RWPE1 (cell line): ENCODE data around the gene OGG1.

Experiments
- CTCF ChIA-PET: fragments of 350-600 bp; sonication (Branson Sonifier 250); formaldehyde crosslinking; extraction: SDS; loops from one replicate; lab custom pipeline; 2021; lab: Yijun Ruan, JAX
- POLR2A ChIA-PET: fragments of 400-600 bp; formaldehyde crosslinking; extraction: SDS; loops from one replicate; lab custom pipeline; 2020; ENCODE audit warnings: antibody characterized with exemption; ENCODE audit not compliant: low non-redundant PET; lab: Yijun Ruan, JAX
- DNase-seq: peaks from one replicate; pipeline ENCODE4 v3.0.0; 2012; ENCODE audit warnings: low spot score
- H3K27ac ChIP-seq: fragments of 450-650 bp; 2 replicates; pipeline ENCODE4 v1.5.1; 2017
- CTCF ChIP-seq: fragments of 450-650 bp; conservative IDR thresholded peaks from 2 replicates; pipeline ENCODE4 v1.5.1; 2017; ENCODE audit warnings: low read depth, mild to moderate bottlenecking

Gene OGG1

DNA sequence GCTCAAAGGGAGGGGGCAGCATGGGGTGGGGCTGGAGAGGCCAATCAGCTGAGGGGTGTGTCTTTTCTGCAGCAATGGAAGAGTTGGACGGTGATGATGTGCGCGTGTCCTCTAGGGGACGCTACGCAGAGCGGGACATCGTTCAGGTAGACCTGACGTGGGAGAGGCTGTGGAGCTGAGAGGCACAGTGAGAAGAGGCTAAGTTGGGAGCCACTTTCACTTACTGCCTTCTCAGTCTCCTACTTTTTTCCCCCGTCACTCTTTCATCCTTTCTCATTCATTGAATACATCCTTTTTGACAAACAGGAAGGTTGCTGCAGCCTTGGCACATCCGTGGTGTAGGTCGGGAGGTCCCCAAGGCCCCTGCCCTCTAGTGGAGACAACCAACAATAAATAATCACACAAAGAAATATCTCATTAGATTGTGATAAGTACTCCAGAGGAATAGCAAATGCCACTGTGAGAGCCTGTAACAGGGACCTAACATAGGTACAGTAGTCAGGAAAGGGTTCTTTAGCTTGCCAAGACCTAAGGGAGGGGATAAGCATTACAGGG, 22.6 kb upstream of the OGG1 start:
- DNase-seq, result no peak
- H3K27ac ChIP-seq, result no peak overlapping the region
- CTCF ChIA-PET, result interaction anchor here (0.7 kb wide), 1 partner anchor 248 kb away, joined by 3 read pairs; no protein-coding TSS in a partner anchor
- TF ChIP-seq CTCF, result peak; percentile 23; the same call in 1 of the 2 replicates
- POLR2A ChIA-PET, result no interaction called here

GRCh38 chr3:9727743-9728142, 22.0 kb upstream of the OGG1 start:
- no peak for TF ChIP-seq CTCF
- ChIA-PET POLR2A (no interaction called here), CTCF (interaction anchor here (0.9 kb wide), 1 partner anchor 12 kb away, joined by 3 read pairs; no protein-coding TSS in a partner anchor)
- DNase-seq, result no peak
- no peak overlapping the region for H3K27ac ChIP-seq

- CTCF ChIA-PET, result no interaction called here
- no peak for TF ChIP-seq CTCF
- POLR2A ChIA-PET, result no interaction called here
- DNase-seq, result no peak
- H3K27ac ChIP-seq, result no peak overlapping the region
These were observed 20.3 kb upstream of the OGG1 start for GRCh38 chr3:9729419-9729818.

- no peak for TF ChIP-seq CTCF
- DNase-seq, result no peak
- CTCF ChIA-PET, result no interaction called here
- peak overlapping the region; percentile 97 for H3K27ac ChIP-seq
- POLR2A ChIA-PET, result no interaction called here
These were observed 19.0 kb upstream of the OGG1 start for GRCh38 chr3:9730657-9731205.

DNA sequence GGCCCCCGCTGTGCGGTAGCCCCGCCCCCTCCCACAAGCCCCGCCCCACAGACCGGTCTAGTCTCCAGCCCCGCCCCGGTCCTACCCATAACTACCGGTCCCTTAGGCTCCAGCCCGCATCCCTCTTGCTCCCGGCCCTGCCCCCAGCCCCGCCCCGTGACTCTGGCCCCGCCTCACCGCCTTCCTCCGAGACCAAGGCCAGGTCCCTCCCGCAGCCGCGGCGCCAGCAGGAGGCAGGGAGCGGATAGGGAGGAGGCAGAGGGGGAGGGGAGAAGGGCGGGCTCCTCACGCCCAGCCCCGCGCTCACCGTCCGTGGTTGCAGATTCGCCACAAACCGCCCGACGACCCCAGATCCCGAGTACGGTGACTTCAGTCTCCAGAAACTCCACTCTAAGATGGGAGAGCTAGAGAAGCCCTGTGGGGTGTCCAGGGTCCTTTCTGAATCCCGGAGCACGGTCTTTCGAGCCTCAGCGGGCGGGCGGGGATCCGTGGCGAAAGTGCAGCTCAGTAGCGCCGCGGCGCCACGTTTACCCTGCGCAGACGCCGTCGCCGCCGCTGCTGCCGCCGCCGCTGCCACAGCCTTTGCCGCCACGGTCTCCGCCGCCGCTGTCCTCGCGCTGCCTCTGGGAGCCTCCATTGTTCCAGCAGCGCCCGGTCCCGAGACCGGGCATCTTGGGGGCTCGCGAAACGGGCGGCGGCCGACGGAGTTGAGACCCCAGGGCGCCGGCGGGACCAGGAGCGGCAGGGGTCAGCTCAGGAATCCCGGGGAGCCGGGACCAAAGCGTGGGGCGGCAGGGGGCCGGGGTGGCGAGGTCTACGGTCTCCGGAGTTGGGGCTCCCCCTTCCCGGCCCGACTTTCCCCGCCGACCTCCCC, 18.3 kb upstream of the OGG1 start, which contains the start of gene BRPF1:
Gene BRPF1, plus strand, starts transcription at position 530 of the 874 bp plus-strand sequence. CDS start 2,406 bp downstream, outside the sequence.
- DNase-seq, result peak; percentile 98
- ChIA-PET CTCF (no interaction called here), POLR2A (no interaction called here)
- TF ChIP-seq CTCF, result no peak
- peak within 1 kb of the TSS; percentile 97 for H3K27ac ChIP-seq

GRCh38 chr3:9732080-9732739, 17.5 kb upstream of the OGG1 start:
- POLR2A ChIA-PET, result interaction anchor here (0.6 kb wide), 1 partner anchor 41 kb away, joined by 4 read pairs; no protein-coding TSS in a partner anchor
- CTCF ChIA-PET, result interaction anchor here (1.2 to 1.4 kb wide), 2 partner anchors 16 to 17 kb away, joined by 5 to 6 read pairs; no protein-coding TSS in a partner anchor
- peak; percentile 20 for DNase-seq

More at GRCh38 chr3:9732080-9732739, 17.5 kb upstream of the OGG1 start:
- TF ChIP-seq CTCF, result no peak
- H3K27ac ChIP-seq, result peak overlapping the region; percentile 97
